GM15510 (cell line): ENCODE results near the gene UBE2C.

ENCODE experiments used
- POLR2A ChIP-seq: IDR thresholded peaks from 3 replicates; pipeline ENCODE4 v1.6.1; 2011; ENCODE audit warnings: borderline replicate concordance; ENCODE audit not compliant: insufficient read length; ENCODE audit errors: extremely low read depth

UBE2C gene

GRCh38 chr20:45812157-45813005 is at the start of gene UBE2C:
Gene UBE2C, plus strand, starts transcription at chr20:45812644. Its CDS starts 52 bp downstream, at chr20:45812696.
- peak; percentile 60 for TF ChIP-seq POLR2A

- TF ChIP-seq POLR2A, result no peak
These were observed 47.1 kb upstream of the UBE2C start for GRCh38 chr20:45765307-45765875.

GRCh38 chr20:45765980-45766379 is 46.5 kb upstream of the UBE2C start:
- TF ChIP-seq POLR2A, result no peak

- TF ChIP-seq POLR2A, result no peak
These were observed 44.0 kb upstream of the UBE2C start for GRCh38 chr20:45768479-45768878.

- TF ChIP-seq POLR2A, result no peak
These were observed 41.2 kb upstream of the UBE2C start for GRCh38 chr20:45771182-45771759.

GRCh38 chr20:45772693-45773092 is 39.8 kb upstream of the UBE2C start:
- no peak for TF ChIP-seq POLR2A

GRCh38 chr20:45774945-45775344 is 37.5 kb upstream of the UBE2C start:
- no peak for TF ChIP-seq POLR2A

- TF ChIP-seq POLR2A, result no peak
These were observed 37.0 kb upstream of the UBE2C start for GRCh38 chr20:45775411-45775810.

- TF ChIP-seq POLR2A, result no peak
These were observed 35.5 kb upstream of the UBE2C start for GRCh38 chr20:45776931-45777330.

GRCh38 chr20:45779011-45779915 is 33.2 kb upstream of the UBE2C start:
- TF ChIP-seq POLR2A, result no peak

GRCh38 chr20:45780159-45780558 is 32.3 kb upstream of the UBE2C start:
- TF ChIP-seq POLR2A, result no peak

- no peak for TF ChIP-seq POLR2A
These were observed 31.0 kb upstream of the UBE2C start for GRCh38 chr20:45781391-45781931.

- no peak for TF ChIP-seq POLR2A
These were observed 29.6 kb upstream of the UBE2C start for GRCh38 chr20:45782890-45783289.

- no peak for TF ChIP-seq POLR2A
These were observed 28.7 kb upstream of the UBE2C start for GRCh38 chr20:45783656-45784294.
